Esophagus squamous epithelium (tissue), 4 donors: ENCODE results near the gene RASA4B.
"Not testable (repeated sequence)": the region's sequence is repeated elsewhere in the genome, so short reads cannot be mapped to it uniquely, and the experiment has no call there.

Experiments
- CTCF ChIP-seq, 6 experiments: fragments of 450-650 bp in 4 of 6; fragments of 200-600 bp in 2 of 6; sonication (generic) in 2 of 6; IDR thresholded peaks; one replicate each; pipeline ENCODE4 v1.5.1; 2016 to 2019; ENCODE audit warnings: antibody characterized with exemption in 6 of 6, mild to moderate bottlenecking in 4 of 6, moderate library complexity in 4 of 6
- POLR2A ChIP-seq, 4 donors: fragments of 450-650 bp; IDR thresholded peaks; one replicate each; pipeline ENCODE4 v1.6.1; 2017; ENCODE audit warnings: antibody characterized with exemption in 4 of 4, mild to moderate bottlenecking in 4 of 4, moderate library complexity in 3 of 4

- TF ChIP-seq POLR2A, CTCF (IDR thresholded peaks at IDR 0.05): not testable (repeated sequence)
Measured at GRCh38 chr7:102454932-102455331, 62.6 kb downstream of the RASA4B start.
